GM12873 (cell line): ENCODE data around the gene ESPNL.

Experiments
- TF ChIP-seq, protein P1 (sequence below): IDR thresholded peaks from 2 replicates; pipeline ENCODE4 v1.5.1; 2012; ENCODE audit warnings: low read depth, mild to moderate bottlenecking, moderate library complexity, low read length, control low read depth; ENCODE audit not compliant: insufficient read depth; ENCODE audit errors: missing control alignments

Gene ESPNL

DNA sequence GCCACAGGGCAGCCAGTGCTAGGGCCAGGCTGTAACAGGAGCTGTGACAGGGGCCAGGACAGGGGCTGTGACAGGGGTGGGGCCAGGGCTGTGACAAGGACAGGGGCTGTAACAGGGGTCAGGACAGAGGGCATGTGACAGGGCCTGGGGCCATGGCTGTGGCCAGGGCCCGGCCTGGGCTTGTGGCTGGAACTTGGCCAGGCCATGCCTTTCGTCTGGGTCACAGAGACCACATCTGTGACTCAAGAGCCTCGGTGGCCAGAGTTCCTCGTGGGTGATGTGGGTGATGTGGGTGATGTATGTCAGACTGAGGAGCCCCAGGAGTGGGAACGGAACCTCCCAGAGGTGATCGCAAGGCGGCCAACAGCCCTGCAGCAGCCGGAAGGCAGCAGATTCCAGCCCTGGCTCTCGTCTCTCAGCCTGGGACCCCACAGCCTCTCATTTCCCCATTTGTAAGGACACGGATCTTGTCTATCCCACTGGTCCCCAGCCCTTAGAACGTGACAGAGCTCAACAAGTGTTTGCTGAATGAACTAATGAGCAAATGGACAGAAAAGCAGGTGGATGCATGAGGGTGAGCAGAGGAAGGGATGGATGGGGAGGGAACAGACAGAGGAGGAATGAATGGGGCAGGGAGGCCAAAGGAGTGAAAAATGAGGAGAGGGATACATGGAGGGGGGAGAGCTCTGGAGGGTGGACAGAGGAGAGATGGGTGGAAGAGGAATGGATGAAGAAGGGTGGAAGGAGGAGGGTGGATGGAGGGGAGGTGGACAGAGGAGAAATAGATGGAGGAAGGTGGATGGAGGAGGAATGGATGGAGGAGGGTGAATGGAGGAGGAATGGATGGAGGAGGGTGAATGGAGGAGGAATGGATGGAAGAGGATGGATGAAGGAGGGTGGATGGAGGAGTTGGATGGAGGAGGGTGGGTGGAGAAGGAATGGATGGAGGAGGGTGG lies 17.3 kb downstream of the ESPNL start:
- TF ChIP-seq, protein P1, sequence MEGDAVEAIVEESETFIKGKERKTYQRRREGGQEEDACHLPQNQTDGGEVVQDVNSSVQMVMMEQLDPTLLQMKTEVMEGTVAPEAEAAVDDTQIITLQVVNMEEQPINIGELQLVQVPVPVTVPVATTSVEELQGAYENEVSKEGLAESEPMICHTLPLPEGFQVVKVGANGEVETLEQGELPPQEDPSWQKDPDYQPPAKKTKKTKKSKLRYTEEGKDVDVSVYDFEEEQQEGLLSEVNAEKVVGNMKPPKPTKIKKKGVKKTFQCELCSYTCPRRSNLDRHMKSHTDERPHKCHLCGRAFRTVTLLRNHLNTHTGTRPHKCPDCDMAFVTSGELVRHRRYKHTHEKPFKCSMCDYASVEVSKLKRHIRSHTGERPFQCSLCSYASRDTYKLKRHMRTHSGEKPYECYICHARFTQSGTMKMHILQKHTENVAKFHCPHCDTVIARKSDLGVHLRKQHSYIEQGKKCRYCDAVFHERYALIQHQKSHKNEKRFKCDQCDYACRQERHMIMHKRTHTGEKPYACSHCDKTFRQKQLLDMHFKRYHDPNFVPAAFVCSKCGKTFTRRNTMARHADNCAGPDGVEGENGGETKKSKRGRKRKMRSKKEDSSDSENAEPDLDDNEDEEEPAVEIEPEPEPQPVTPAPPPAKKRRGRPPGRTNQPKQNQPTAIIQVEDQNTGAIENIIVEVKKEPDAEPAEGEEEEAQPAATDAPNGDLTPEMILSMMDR: no peak

DNA sequence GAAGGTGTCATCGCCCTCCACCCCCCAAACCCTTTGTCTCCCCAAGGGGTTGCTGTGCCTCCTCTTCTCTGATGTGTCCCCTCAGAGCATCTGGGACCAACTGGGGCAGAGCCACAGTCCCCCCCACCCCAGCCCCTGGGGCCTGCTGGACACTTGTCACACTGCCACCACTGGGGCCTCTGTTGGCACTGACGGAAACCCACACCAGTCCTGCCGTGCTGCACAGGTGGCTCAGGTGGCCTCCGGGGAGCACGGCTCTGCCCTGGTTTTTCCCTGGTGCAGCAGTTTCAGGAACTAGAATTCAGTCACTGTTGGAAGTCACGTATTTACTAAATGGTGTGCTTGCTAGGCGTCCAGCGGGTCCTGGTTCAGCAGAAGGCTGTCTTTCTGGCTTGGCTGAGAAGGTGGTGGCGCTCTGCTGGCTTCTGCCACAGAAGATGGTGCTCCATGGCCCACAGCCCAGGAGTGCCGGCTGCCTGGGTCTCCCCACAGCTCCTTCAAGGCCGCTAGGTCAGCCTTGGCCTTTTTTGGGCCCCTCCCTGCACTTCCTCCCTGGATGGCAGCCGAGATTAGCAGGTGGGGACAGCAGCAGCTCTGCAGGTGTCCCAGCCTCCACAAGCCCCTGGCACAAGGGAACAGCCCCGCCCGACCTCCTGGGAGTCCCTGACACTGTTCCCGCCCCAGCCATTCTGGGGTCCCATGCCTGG lies 19.8 kb downstream of the ESPNL start:
- TF ChIP-seq, protein P1: no peak

DNA sequence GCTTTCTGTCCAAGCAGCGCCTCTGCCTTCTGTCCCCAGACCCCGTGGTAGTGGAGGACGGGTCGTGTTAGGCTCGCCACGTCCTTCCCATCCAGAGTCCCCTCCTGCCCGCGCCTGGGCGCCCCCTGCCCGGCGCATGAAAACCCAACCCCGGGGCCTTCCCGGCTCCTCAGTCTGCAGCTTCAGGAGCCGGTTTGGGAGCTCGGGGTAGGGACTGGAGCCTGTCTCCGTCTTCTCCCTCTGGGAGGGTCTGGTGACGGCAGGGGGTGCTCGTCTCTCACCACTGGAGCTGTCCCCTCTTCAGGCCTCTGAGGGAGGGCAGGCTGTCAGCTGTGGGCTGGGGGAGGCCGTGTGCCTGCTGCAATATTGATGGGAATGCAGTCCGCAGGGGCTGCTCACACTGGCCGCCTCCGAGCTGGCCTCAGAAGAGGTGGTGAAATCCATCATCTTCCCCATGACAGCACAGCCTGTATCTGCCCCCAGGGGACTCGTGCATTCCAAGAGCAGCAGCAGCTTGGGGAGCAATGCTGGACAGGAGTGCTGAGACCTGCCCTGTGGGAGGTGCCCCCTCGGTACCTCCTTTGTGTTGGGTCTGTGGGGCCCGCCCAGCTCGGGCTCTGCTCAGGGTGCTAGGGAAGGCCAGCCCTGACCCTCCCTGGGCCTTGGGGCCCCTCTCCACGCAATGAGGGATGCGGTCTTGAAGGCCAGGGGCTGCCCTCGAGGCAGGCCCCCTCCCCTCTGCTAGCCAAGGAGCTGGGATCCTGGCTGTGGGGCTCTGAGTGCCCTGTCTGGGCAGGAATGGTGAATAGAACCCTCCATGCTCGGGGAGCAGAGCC lies 20.5 kb downstream of the ESPNL start:
- TF ChIP-seq, protein P1: no peak

DNA sequence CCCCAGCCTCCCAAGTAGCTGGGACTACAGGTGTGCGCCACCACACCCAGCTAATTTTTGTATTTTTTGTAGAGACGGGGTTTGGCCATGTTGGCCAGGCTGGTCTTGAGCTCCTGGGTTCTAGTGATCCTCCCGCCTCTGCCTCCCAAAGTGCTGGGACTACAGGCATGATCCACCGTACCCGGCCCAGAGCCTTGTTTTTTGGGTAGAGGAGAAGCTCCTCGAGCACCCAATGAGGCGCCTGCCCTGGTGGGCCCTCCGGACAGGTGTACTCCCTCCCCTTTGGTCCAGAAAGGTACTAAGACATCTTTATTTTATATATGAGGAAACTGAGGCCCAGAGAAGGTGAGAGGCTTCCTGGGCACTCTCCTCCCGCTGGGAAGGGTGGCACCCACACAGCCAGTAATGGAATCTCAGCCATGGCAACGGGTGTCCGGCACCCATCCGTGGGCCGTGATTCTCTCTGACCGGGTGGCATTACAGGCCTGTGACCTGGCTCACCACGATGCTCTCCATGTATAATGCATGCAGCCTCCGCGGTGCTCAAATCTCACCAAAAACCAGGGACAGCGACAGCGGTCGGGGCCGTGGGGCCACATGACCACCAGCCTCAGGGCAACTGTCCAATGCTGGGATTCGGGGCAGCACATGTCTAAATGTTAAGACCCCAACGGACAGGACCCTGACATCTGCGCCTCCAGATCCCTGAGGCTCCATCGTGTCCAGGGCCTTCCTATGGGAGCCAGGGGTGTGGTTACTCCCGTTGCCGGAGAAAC lies 21.6 kb downstream of the ESPNL start:
- TF ChIP-seq, protein P1: no peak

DNA sequence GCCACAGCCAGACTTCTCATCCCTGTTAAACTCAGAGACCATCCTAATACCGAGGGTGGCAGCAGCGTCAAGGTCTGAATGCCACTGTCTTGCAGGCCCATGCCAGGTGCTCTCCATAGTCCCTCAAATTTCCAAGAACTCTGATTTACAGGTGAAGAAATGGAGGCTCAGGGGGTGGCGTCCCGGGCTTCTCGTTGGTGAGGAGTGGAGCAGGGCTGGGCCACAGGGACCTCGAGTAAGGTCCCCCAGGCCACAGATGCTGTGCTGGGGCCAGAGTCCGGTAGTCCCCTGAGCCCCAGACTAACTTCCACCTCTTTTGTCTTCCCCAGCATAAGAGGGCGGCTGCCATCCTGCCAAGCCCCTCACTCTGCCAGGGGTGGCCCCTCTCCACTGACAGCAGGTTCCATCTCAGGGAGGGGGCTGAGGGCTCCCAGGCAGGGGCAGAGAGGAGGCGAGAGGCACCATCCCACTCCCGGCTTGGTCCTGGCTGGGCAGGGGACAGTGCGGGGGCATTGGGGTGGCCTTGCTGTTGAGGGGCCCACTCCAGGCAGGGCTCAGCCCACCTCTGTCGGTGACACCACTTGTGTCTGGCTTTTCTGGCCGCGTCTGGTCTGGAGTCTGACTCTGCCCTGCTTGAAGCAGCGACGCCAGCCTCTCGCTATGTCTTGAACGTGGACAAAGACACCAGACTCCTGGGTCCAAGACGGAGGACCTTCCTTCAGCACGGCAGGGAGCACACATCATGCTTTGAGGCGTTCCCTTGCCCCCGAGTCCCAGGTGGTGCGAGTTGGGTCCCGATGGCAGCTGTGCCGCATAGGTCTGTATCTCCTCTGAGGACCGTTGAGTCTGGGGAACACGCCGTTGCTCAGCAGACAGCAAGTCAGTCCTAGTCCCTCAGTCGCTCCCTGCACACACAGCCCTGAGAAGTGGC lies 22.4 kb downstream of the ESPNL start:
- TF ChIP-seq, protein P1: no peak
